ENCODE data around the gene LSR. TPM values are rescaled to one million over a fixed set of nuclear protein-coding genes. Genes with fewer than 3 reads are reported as not detected.

The LSR gene
- total RNA-seq, 5 donors from 2014 or later (not counting 1 experiment from before 2014, with no cell fraction given), result 36.8 to 64.9 (median 57.4) TPM

GRCh38 chr19:35205733-35206323 is 43.0 kb upstream of the LSR start:
- H3K36me3 ChIP-seq (ENCODE audit: control insufficient read depth in 2 of 2, extremely low read depth in 1 of 2, insufficient read depth in 1 of 2, low read length in 1 of 2), result no peaks in the 10 kb centered on the region
- H3K27ac ChIP-seq (ENCODE audit: low read length), result peak overlapping the region; percentile 91
- 82% methylated on average over 4 of the region's 6 CpGs for WGBS (ENCODE audit: insufficient coverage)
- POLR2A ChIA-PET, result no interaction called here
- Mint-ChIP-seq H3K36me3 (no peaks in the 10 kb centered on the region), H3K9me3 (peaks cover 0 to 4% (median 3%) of the 10 kb centered on the region in 3 donors), H3K27ac (peak overlapping the region; percentile 98 to 99), H3K4me3 (peak overlapping the region in 2 of 3 donors; percentile 2 to 72), H3K4me1 (peaks cover 84 to 90% (median 86%) of the 10 kb centered on the region in 3 donors), H3K27me3 (no peaks in the 10 kb centered on the region)
- H3K4me1 ChIP-seq (ENCODE audit: control insufficient read depth in 1 of 2, extremely low read depth in 1 of 2, insufficient read depth in 2 of 2, low read length in 2 of 2), result peaks cover 40 to 75% of the 10 kb centered on the region in 2 experiments
- DNase-seq (no peak), ATAC-seq (replicated peaks in 1 of 4) (no peak)
- H3K9me3 ChIP-seq, result no peaks in the 10 kb centered on the region
- H3K27me3 ChIP-seq (replicated peaks in 1 of 2; ENCODE audit: control insufficient read depth in 2 of 2, extremely low read depth in 1 of 2, insufficient read depth in 2 of 2, low read length in 1 of 2), result no peaks in the 10 kb centered on the region
- H3K4me3 ChIP-seq (ENCODE audit: control insufficient read depth in 1 of 2, extremely low read depth in 1 of 2, low read length in 1 of 2), result no peak overlapping the region
- CTCF ChIA-PET, result interaction anchor here (0.6 to 1.3 kb wide), 2 partner anchors 51 to 65 kb away, joined by 4 to 5 read pairs; no protein-coding TSS in a partner anchor

GRCh38 chr19:35206379-35206778 is 42.4 kb upstream of the LSR start:
- Mint-ChIP-seq H3K27me3 (no peaks in the 10 kb centered on the region), H3K27ac (peak overlapping the region; percentile 98 to 99), H3K36me3 (no peaks in the 10 kb centered on the region), H3K9me3 (peaks cover 0 to 4% (median 3%) of the 10 kb centered on the region in 3 donors), H3K4me1 (peaks cover 83 to 89% (median 86%) of the 10 kb centered on the region in 3 donors), H3K4me3 (peak overlapping the region; percentile 50 to 72 (median 61))
- no peaks in the 10 kb centered on the region for H3K36me3 ChIP-seq (ENCODE audit: control insufficient read depth in 2 of 2, extremely low read depth in 1 of 2, insufficient read depth in 1 of 2, low read length in 1 of 2)
- peaks cover 40 to 80% of the 10 kb centered on the region in 2 experiments for H3K4me1 ChIP-seq (ENCODE audit: control insufficient read depth in 1 of 2, extremely low read depth in 1 of 2, insufficient read depth in 2 of 2, low read length in 2 of 2)
- POLR2A ChIA-PET, result no interaction called here
- ATAC-seq (replicated peaks in 1 of 4), result peak; percentile 43 to 64 (median 60)
- CTCF ChIA-PET, result interaction anchor here in 1 of 2 donors (1.0 to 1.3 kb wide), 2 partner anchors 16 to 65 kb away, joined by 3 to 5 read pairs; no protein-coding TSS in a partner anchor
- no peaks in the 10 kb centered on the region for H3K27me3 ChIP-seq (replicated peaks in 1 of 2; ENCODE audit: control insufficient read depth in 2 of 2, extremely low read depth in 1 of 2, insufficient read depth in 2 of 2, low read length in 1 of 2)
- peak in 34 of 35 experiments; percentile 41 to 88 (median 64) for DNase-seq
- H3K4me3 ChIP-seq (ENCODE audit: control insufficient read depth in 1 of 2, extremely low read depth in 1 of 2, low read length in 1 of 2), result no peak overlapping the region
- H3K27ac ChIP-seq (ENCODE audit: low read length), result peak overlapping the region; percentile 91
- no CpG with 5 or more reads among the region's 5 CpGs for WGBS (ENCODE audit: insufficient coverage)
- no peaks in the 10 kb centered on the region for H3K9me3 ChIP-seq

DNA sequence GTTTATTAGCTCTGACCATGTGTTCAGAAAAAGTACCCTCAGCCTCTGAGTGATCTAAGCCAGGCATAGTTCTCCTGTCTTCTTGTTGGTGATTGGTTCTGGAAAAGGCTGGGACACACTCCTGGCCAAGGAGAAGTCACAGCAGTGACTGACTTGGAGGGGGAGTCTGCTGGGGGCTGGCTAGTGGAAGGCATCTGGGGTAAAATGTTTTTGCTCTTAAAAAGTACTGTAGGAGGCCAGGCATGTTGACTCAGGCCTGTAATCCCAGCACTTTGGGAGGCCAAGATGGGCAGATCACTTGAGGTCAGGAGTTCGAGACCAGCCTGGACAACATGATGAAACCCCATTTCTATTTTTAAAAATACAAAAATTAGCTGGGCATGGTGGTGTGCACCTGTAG is 41.9 kb upstream of the LSR start:
- H3K9me3 Mint-ChIP-seq, result peaks cover 0 to 4% (median 3%) of the 10 kb centered on the region in 3 donors
- peaks cover 83 to 89% (median 86%) of the 10 kb centered on the region in 3 donors for H3K4me1 Mint-ChIP-seq
- POLR2A ChIA-PET, result interaction anchor here in 1 of 2 donors (0.6 kb wide), 1 partner anchor 173 kb away, joined by 3 read pairs; no protein-coding TSS in a partner anchor
- peak overlapping the region; percentile 50 to 72 (median 61) for H3K4me3 Mint-ChIP-seq
- H3K27ac Mint-ChIP-seq, result peak overlapping the region; percentile 98 to 99
- peak overlapping the region in 1 of 2 donors; percentile 17 for H3K4me3 ChIP-seq (ENCODE audit: control insufficient read depth in 1 of 2, extremely low read depth in 1 of 2, low read length in 1 of 2)
- H3K36me3 ChIP-seq (ENCODE audit: control insufficient read depth in 2 of 2, extremely low read depth in 1 of 2, insufficient read depth in 1 of 2, low read length in 1 of 2), result no peaks in the 10 kb centered on the region
- H3K4me1 ChIP-seq (ENCODE audit: control insufficient read depth in 1 of 2, extremely low read depth in 1 of 2, insufficient read depth in 2 of 2, low read length in 2 of 2), result peaks cover 43 to 85% of the 10 kb centered on the region in 2 experiments
- peak in 1 of 35 experiments; percentile 18 for DNase-seq
- H3K27me3 Mint-ChIP-seq, result no peaks in the 10 kb centered on the region
- WGBS (ENCODE audit: insufficient coverage), result no CpG with 5 or more reads among the region's 1 CpG
- H3K36me3 Mint-ChIP-seq, result no peaks in the 10 kb centered on the region
- H3K9me3 ChIP-seq, result no peaks in the 10 kb centered on the region
- peak overlapping the region; percentile 91 for H3K27ac ChIP-seq (ENCODE audit: low read length)
- no peaks in the 10 kb centered on the region for H3K27me3 ChIP-seq (replicated peaks in 1 of 2; ENCODE audit: control insufficient read depth in 2 of 2, extremely low read depth in 1 of 2, insufficient read depth in 2 of 2, low read length in 1 of 2)
- ATAC-seq (replicated peaks in 1 of 4), result no peak
- CTCF ChIA-PET, result interaction anchor here in 1 of 2 donors (1.0 to 1.3 kb wide), 2 partner anchors 16 to 66 kb away, joined by 3 to 5 read pairs; no protein-coding TSS in a partner anchor

GRCh38 chr19:35207391-35207871 is 41.4 kb upstream of the LSR start:
- peak in 3 of 4 experiments; percentile 1 to 8 (median 2) for ATAC-seq (replicated peaks in 1 of 4)
- H3K27me3 ChIP-seq (replicated peaks in 1 of 2; ENCODE audit: control insufficient read depth in 2 of 2, extremely low read depth in 1 of 2, insufficient read depth in 2 of 2, low read length in 1 of 2), result no peaks in the 10 kb centered on the region
- no peak overlapping the region for H3K4me3 ChIP-seq (ENCODE audit: control insufficient read depth in 1 of 2, extremely low read depth in 1 of 2, low read length in 1 of 2)
- DNase-seq, result peak in 9 of 35 experiments; percentile 15 to 63 (median 30)
- peak overlapping the region; percentile 98 to 99 for H3K27ac Mint-ChIP-seq
- H3K27ac ChIP-seq (ENCODE audit: low read length), result peak overlapping the region; percentile 91
- peaks cover 86 to 92% (median 87%) of the 10 kb centered on the region in 3 donors for H3K4me1 Mint-ChIP-seq
- H3K4me1 ChIP-seq (ENCODE audit: control insufficient read depth in 1 of 2, extremely low read depth in 1 of 2, insufficient read depth in 2 of 2, low read length in 2 of 2), result peaks cover 48 to 91% of the 10 kb centered on the region in 2 experiments
- no peaks in the 10 kb centered on the region for H3K36me3 Mint-ChIP-seq
- H3K4me3 Mint-ChIP-seq, result peak overlapping the region; percentile 13 to 72 (median 43)
- H3K9me3 Mint-ChIP-seq, result peaks cover 0 to 4% (median 3%) of the 10 kb centered on the region in 3 donors
- no CpG with 5 or more reads among the region's 8 CpGs for WGBS (ENCODE audit: insufficient coverage)
- H3K36me3 ChIP-seq (ENCODE audit: control insufficient read depth in 2 of 2, extremely low read depth in 1 of 2, insufficient read depth in 1 of 2, low read length in 1 of 2), result no peaks in the 10 kb centered on the region
- ChIA-PET CTCF (no interaction called here), POLR2A (interaction anchor here (0.5 to 0.6 kb wide), 2 partner anchors 28 to 173 kb away, joined by 3 to 4 read pairs; no protein-coding TSS in a partner anchor)
- H3K9me3 ChIP-seq, result no peaks in the 10 kb centered on the region
- H3K27me3 Mint-ChIP-seq, result no peaks in the 10 kb centered on the region

GRCh38 chr19:35208121-35208520 is 40.7 kb upstream of the LSR start:
- Histone ChIP-seq H3K4me1 (ENCODE audit: control insufficient read depth in 1 of 2, extremely low read depth in 1 of 2, insufficient read depth in 2 of 2, low read length in 2 of 2) (peaks cover 51 to 96% of the 10 kb centered on the region in 2 experiments), H3K9me3 (no peaks in the 10 kb centered on the region), H3K4me3 (ENCODE audit: control insufficient read depth in 1 of 2, extremely low read depth in 1 of 2, low read length in 1 of 2) (no peak overlapping the region), H3K36me3 (ENCODE audit: control insufficient read depth in 2 of 2, extremely low read depth in 1 of 2, insufficient read depth in 1 of 2, low read length in 1 of 2) (no peaks in the 10 kb centered on the region), H3K27me3 (replicated peaks in 1 of 2; ENCODE audit: control insufficient read depth in 2 of 2, extremely low read depth in 1 of 2, insufficient read depth in 2 of 2, low read length in 1 of 2) (no peaks in the 10 kb centered on the region), H3K27ac (ENCODE audit: low read length) (peak overlapping the region; percentile 91)
- Mint-ChIP-seq H3K36me3 (no peaks in the 10 kb centered on the region), H3K4me1 (peaks cover 85 to 92% (median 86%) of the 10 kb centered on the region in 3 donors), H3K27ac (peak overlapping the region; percentile 98 to 99), H3K9me3 (peaks cover 0 to 4% (median 3%) of the 10 kb centered on the region in 3 donors), H3K4me3 (peak overlapping the region in 2 of 3 donors; percentile 43 to 45), H3K27me3 (no peaks in the 10 kb centered on the region)
- 42% methylated on average over 4 of the region's 8 CpGs for WGBS (ENCODE audit: insufficient coverage)
- ChIA-PET CTCF (no interaction called here), POLR2A (no interaction called here)
- DNase-seq (no peak), ATAC-seq (replicated peaks in 1 of 4) (no peak)

DNA sequence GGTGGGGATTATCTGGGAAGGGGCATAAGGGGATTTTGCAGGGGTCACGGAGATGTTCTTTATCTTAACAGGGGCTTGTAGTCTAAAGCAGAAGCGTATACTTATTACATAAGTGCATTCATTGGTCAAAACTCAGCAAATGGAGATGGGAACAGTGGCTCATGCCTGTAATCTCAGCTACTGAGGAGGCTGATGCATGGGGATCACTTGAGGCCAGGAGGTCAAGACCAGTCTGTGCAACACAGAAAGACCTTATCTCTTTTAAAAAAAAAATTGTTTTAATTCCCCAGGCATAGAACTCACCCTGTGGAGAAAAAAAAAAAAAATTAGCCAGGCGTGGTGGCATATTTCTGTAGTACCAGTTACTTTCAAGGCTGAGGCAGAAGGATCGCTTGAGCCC is 39.2 kb upstream of the LSR start:
- ATAC-seq (replicated peaks in 1 of 4) (no peak), DNase-seq (no peak)
- Histone ChIP-seq H3K9me3 (no peaks in the 10 kb centered on the region), H3K4me3 (ENCODE audit: control insufficient read depth in 1 of 2, extremely low read depth in 1 of 2, low read length in 1 of 2) (no peak overlapping the region), H3K4me1 (ENCODE audit: control insufficient read depth in 1 of 2, extremely low read depth in 1 of 2, insufficient read depth in 2 of 2, low read length in 2 of 2) (peaks cover 52 to 96% of the 10 kb centered on the region in 2 experiments), H3K27me3 (replicated peaks in 1 of 2; ENCODE audit: control insufficient read depth in 2 of 2, extremely low read depth in 1 of 2, insufficient read depth in 2 of 2, low read length in 1 of 2) (no peaks in the 10 kb centered on the region), H3K27ac (ENCODE audit: low read length) (peak overlapping the region; percentile 95), H3K36me3 (ENCODE audit: control insufficient read depth in 2 of 2, extremely low read depth in 1 of 2, insufficient read depth in 1 of 2, low read length in 1 of 2) (no peaks in the 10 kb centered on the region)
- Mint-ChIP-seq H3K27ac (peak overlapping the region; percentile 84 to 87), H3K27me3 (no peaks in the 10 kb centered on the region), H3K4me3 (no peak overlapping the region), H3K36me3 (no peaks in the 10 kb centered on the region), H3K4me1 (peaks cover 85 to 92% (median 88%) of the 10 kb centered on the region in 3 donors), H3K9me3 (peaks cover 0 to 4% (median 3%) of the 10 kb centered on the region in 3 donors)
- ChIA-PET POLR2A (no interaction called here), CTCF (no interaction called here)
- WGBS (ENCODE audit: insufficient coverage), result no CpG with 5 or more reads among the region's 4 CpGs

All from T-cell (primary cell).